ENCODE results near the gene ALG14.

ALG14 gene

GRCh38 chr1:95043141-95043980, 29.4 kb downstream of the ALG14 start (continued):
- TF ChIP-seq BCL6B (tag by site-specific recombination; IDR thresholded peaks at IDR 0.05) (no peak), ZNF555 (tag by site-specific recombination; conservative IDR thresholded peaks at IDR 0.05) (no peak), ZNF335 (tag by site-specific recombination; conservative IDR thresholded peaks at IDR 0.05) (peak; percentile 54), ZNF324 (tag by site-specific recombination; IDR thresholded peaks at IDR 0.05) (no peak), PRDM10 (tag by site-specific recombination; IDR thresholded peaks at IDR 0.05) (peak; percentile 74), ZNF639 (tag by site-specific recombination; IDR thresholded peaks at IDR 0.05) (no peak), REST (tag by site-specific recombination; IDR thresholded peaks at IDR 0.05) (no peak), ZNF660 (tag by site-specific recombination; IDR thresholded peaks at IDR 0.05) (peak; percentile 73), ZNF37A (tag by site-specific recombination; IDR thresholded peaks at IDR 0.05) (no peak), ZNF292 (tag by site-specific recombination; IDR thresholded peaks at IDR 0.05; ENCODE audit: borderline replicate concordance, low read depth) (no peak), ZNF776 (tag by site-specific recombination; IDR thresholded peaks at IDR 0.05; ENCODE audit: borderline replicate concordance) (no peak), ZSCAN23 (tag by site-specific recombination; IDR thresholded peaks at IDR 0.05) (no peak), ZNF571 (tag by site-specific recombination; IDR thresholded peaks at IDR 0.05) (no peak), ZBTB21 (tag by site-specific recombination; IDR thresholded peaks at IDR 0.05) (no peak), ZNF391 (tag by site-specific recombination; IDR thresholded peaks at IDR 0.05; ENCODE audit: borderline replicate concordance, low read depth) (no peak), ZBTB44 (tag by site-specific recombination; IDR thresholded peaks at IDR 0.05) (no peak), ZNF239 (tag by site-specific recombination; IDR thresholded peaks at IDR 0.05) (no peak), ZNF2 (tag by site-specific recombination; IDR thresholded peaks at IDR 0.05) (peak; percentile 68; the same call in 1 of the 2 replicates), ZNF561 (tag by site-specific recombination; IDR thresholded peaks at IDR 0.05; ENCODE audit: borderline replicate concordance) (no peak), ZFP41 (tag by site-specific recombination; IDR thresholded peaks at IDR 0.05; ENCODE audit: borderline replicate concordance) (no peak), ZNF473 (tag by site-specific recombination; IDR thresholded peaks at IDR 0.05) (no peak), ZNF121 (tag by site-specific recombination; IDR thresholded peaks at IDR 0.05) (no peak), ZBTB8A (tag by site-specific recombination; IDR thresholded peaks at IDR 0.05) (no peak), ZNF558 (tag by site-specific recombination; IDR thresholded peaks at IDR 0.05) (no peak), ZBTB17 (tag by site-specific recombination; IDR thresholded peaks at IDR 0.05) (peak; percentile 49; the same call in 1 of the 2 replicates), ZNF366 (tag by site-specific recombination; conservative IDR thresholded peaks at IDR 0.05) (peak; percentile 86), ZNF510 (tag by site-specific recombination; IDR thresholded peaks at IDR 0.05; ENCODE audit: insufficient replicate concordance) (no peak)

Data from HEK293 (cell line).